Fibroblast of the conjunctiva (primary cell): ENCODE measurements around the gene RASSF1.
"Not testable (repeated sequence)": the region's sequence is repeated elsewhere in the genome, so short reads cannot be mapped to it uniquely, and the experiment has no call there.

Experiments used
- DNase-seq: peaks from one replicate; pipeline ENCODE4 v3.0.0-alpha.2; 2010; ENCODE audit warnings: low read depth

RASSF1 gene

GRCh38 chr3:50284121-50284520 is 56.5 kb downstream of the RASSF1 start:
- not testable (repeated sequence) for DNase-seq
